ENCODE measurements around the gene AGMO. TPM values are rescaled to one million over a fixed set of nuclear protein-coding genes. Genes with fewer than 3 reads are reported as not detected.

Gene AGMO
- total RNA-seq, 1 donor from 2014 or later = 0.20 TPM

- Histone ChIP-seq H3K9me3 (no peaks in the 10 kb centered on the region), H3K4me1 (no peaks in the 10 kb centered on the region), H3K27me3 (no peaks in the 10 kb centered on the region), H3K27ac (no peak overlapping the region), H3K36me3 (no peaks in the 10 kb centered on the region), H3K4me3 (no peak overlapping the region)
- TF ChIP-seq, protein P1, sequence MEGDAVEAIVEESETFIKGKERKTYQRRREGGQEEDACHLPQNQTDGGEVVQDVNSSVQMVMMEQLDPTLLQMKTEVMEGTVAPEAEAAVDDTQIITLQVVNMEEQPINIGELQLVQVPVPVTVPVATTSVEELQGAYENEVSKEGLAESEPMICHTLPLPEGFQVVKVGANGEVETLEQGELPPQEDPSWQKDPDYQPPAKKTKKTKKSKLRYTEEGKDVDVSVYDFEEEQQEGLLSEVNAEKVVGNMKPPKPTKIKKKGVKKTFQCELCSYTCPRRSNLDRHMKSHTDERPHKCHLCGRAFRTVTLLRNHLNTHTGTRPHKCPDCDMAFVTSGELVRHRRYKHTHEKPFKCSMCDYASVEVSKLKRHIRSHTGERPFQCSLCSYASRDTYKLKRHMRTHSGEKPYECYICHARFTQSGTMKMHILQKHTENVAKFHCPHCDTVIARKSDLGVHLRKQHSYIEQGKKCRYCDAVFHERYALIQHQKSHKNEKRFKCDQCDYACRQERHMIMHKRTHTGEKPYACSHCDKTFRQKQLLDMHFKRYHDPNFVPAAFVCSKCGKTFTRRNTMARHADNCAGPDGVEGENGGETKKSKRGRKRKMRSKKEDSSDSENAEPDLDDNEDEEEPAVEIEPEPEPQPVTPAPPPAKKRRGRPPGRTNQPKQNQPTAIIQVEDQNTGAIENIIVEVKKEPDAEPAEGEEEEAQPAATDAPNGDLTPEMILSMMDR (IDR thresholded peaks at IDR 0.05) = no peak
- intact Hi-C loops (cut with DNase I) = no loop called here
- ATAC-seq (no peak), DNase-seq (no peak)
Measured at GRCh38 chr7:15603124-15603523, 41.3 kb upstream of the AGMO start.

GRCh38 chr7:15602236-15602635 is 40.4 kb upstream of the AGMO start:
- Histone ChIP-seq H3K9me3 (no peaks in the 10 kb centered on the region), H3K27ac (no peak overlapping the region), H3K36me3 (no peaks in the 10 kb centered on the region), H3K4me1 (no peaks in the 10 kb centered on the region), H3K27me3 (no peaks in the 10 kb centered on the region), H3K4me3 (no peak overlapping the region)
- DNase-seq (no peak), ATAC-seq (no peak)
- intact Hi-C loops (cut with DNase I) = no loop called here
- TF ChIP-seq, protein P1 (IDR thresholded peaks at IDR 0.05) = no peak

GRCh38 chr7:15601175-15601574 is 39.4 kb upstream of the AGMO start:
- Histone ChIP-seq H3K27ac (no peak overlapping the region), H3K9me3 (no peaks in the 10 kb centered on the region), H3K4me1 (no peaks in the 10 kb centered on the region), H3K36me3 (no peaks in the 10 kb centered on the region), H3K27me3 (no peaks in the 10 kb centered on the region), H3K4me3 (no peak overlapping the region)
- intact Hi-C loops (cut with DNase I) = no loop called here
- TF ChIP-seq, protein P1 (IDR thresholded peaks at IDR 0.05) = no peak
- ATAC-seq = no peak
- no peak for DNase-seq

- ATAC-seq = no peak
- Histone ChIP-seq H3K4me1 (no peaks in the 10 kb centered on the region), H3K9me3 (no peaks in the 10 kb centered on the region), H3K36me3 (no peaks in the 10 kb centered on the region), H3K27me3 (no peaks in the 10 kb centered on the region), H3K27ac (no peak overlapping the region), H3K4me3 (no peak overlapping the region)
- no peak for DNase-seq
- intact Hi-C loops (cut with DNase I) = no loop called here
- TF ChIP-seq, protein P1 (IDR thresholded peaks at IDR 0.05) = no peak
Measured at GRCh38 chr7:15600298-15600697, 38.5 kb upstream of the AGMO start.

DNA sequence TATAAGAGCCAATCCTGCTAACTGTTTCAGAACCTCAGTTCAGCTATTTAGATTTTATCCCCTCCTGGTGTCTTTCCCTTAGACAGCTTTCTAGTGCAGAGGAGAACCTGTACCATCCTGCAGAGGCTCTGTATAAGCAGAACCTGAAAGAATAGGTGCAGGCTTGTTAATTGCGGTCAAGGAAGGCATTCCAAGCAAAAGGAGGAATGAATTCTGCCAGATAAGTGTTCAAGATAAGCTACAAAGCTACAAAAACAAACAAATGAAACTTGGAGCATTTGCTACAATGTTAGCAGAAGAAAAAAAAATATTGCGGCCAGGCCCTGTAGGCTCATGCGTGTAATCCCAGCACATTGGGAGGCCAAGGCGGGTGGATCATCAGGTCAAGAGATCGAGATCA is 32.6 kb upstream of the AGMO start:
- Histone ChIP-seq H3K27ac (no peak overlapping the region), H3K9me3 (no peaks in the 10 kb centered on the region), H3K4me1 (no peaks in the 10 kb centered on the region), H3K4me3 (no peak overlapping the region), H3K27me3 (no peaks in the 10 kb centered on the region), H3K36me3 (no peaks in the 10 kb centered on the region)
- TF ChIP-seq, protein P1 (IDR thresholded peaks at IDR 0.05) = no peak
- DNase-seq (no peak), ATAC-seq (no peak)
- intact Hi-C loops (cut with DNase I) = no loop called here

DNA sequence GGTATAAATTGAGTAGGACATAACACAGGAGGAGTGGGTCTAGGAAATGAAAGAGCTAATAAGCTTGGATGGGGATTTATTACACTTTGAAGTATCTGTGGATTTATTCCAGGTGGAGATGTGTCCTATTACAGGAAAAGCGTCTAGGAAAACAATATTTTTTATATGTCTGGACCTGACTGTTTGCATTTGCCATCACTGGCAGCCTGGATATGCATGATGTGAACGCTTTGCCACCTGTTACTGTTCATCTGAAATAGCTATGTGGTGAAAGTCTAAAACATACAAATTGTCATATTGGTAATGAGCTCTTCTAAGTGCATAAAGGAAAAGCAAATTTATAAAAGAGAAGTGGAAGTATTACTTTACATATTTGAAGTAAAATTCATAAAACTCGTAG is 31.6 kb upstream of the AGMO start:
- Histone ChIP-seq H3K4me1 (no peaks in the 10 kb centered on the region), H3K4me3 (no peak overlapping the region), H3K36me3 (no peaks in the 10 kb centered on the region), H3K27ac (no peak overlapping the region), H3K9me3 (no peaks in the 10 kb centered on the region), H3K27me3 (no peaks in the 10 kb centered on the region)
- no peak for ATAC-seq
- no peak for DNase-seq
- TF ChIP-seq, protein P1 (IDR thresholded peaks at IDR 0.05) = no peak
- intact Hi-C loops (cut with DNase I) = no loop called here
